Measurements from ENCODE around the gene ABI2. TPM values are rescaled to one million over a fixed set of nuclear protein-coding genes. Genes with fewer than 3 reads are reported as not detected.

The ABI2 gene
- polyA plus RNA-seq, 1 of the 3 experiments (the other 2 are of a cell fraction): 51.5 TPM

- WGBS (ENCODE audit: low lambda C conversion rate): 96% methylated on average over 3 of the region's 3 CpGs
- H3K9me3 ChIP-seq: no peaks in the 10 kb centered on the region
- H3K4me1 ChIP-seq (ENCODE audit: control insufficient read depth in 1 of 2, insufficient read depth in 2 of 2, low read depth in 1 of 2, low read length in 1 of 2): no peaks in the 10 kb centered on the region
- no peak for DNase-seq
- no peaks in the 10 kb centered on the region for H3K27me3 ChIP-seq (ENCODE audit: insufficient read depth)
- POLR2A ChIA-PET: no interaction called here
- H3K4me2 ChIP-seq: no peak overlapping the region
- H2AFZ ChIP-seq (ENCODE audit: low read depth): no peak overlapping the region
- no peaks in the 10 kb centered on the region for H3K79me2 ChIP-seq (ENCODE audit: insufficient read depth)
- H3K4me3 ChIP-seq (ENCODE audit: low read depth in 2 of 2, low read length in 1 of 2): no peak overlapping the region
- TF ChIP-seq EZH2phosphoT487 (IDR thresholded peaks at IDR 0.05; ENCODE audit: borderline replicate concordance, low read depth) (no peak), MXI1 (IDR thresholded peaks at IDR 0.05; ENCODE audit: low read depth, low read length) (no peak), RFX5 (IDR thresholded peaks at IDR 0.05; ENCODE audit: low read length) (no peak), SMC3 (IDR thresholded peaks at IDR 0.05; ENCODE audit: low read depth, low read length) (no peak), EP300 (IDR thresholded peaks at IDR 0.05; ENCODE audit: borderline replicate concordance in 1 of 2, low read depth in 1 of 2, low read length in 1 of 2) (no peak), TAF1 (IDR thresholded peaks at IDR 0.05; ENCODE audit: borderline replicate concordance, low read depth, low read length) (no peak), CHD2 (IDR thresholded peaks at IDR 0.05; ENCODE audit: low read length, partially characterized antibody) (no peak)
- TF ChIP-seq, protein P1, sequence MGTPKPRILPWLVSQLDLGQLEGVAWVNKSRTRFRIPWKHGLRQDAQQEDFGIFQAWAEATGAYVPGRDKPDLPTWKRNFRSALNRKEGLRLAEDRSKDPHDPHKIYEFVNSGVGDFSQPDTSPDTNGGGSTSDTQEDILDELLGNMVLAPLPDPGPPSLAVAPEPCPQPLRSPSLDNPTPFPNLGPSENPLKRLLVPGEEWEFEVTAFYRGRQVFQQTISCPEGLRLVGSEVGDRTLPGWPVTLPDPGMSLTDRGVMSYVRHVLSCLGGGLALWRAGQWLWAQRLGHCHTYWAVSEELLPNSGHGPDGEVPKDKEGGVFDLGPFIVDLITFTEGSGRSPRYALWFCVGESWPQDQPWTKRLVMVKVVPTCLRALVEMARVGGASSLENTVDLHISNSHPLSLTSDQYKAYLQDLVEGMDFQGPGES (IDR thresholded peaks at IDR 0.05; ENCODE audit: low read depth, low read length): no peak
- TF ChIP-seq, protein P2, sequence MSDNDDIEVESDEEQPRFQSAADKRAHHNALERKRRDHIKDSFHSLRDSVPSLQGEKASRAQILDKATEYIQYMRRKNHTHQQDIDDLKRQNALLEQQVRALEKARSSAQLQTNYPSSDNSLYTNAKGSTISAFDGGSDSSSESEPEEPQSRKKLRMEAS (IDR thresholded peaks at IDR 0.05; ENCODE audit: low read depth): no peak
- no peaks in the 10 kb centered on the region for H3K9me2 ChIP-seq
- H3F3A ChIP-seq (replicated peaks; ENCODE audit: insufficient read depth): peaks cover 4% of the 10 kb centered on the region
- no peaks in the 10 kb centered on the region for H4K20me1 ChIP-seq (ENCODE audit: insufficient read depth)
- peaks cover 0 to 7% of the 10 kb centered on the region in 2 experiments for H3K36me3 ChIP-seq (replicated peaks in 1 of 2; ENCODE audit: control insufficient read depth in 1 of 2, insufficient read depth in 2 of 2, low read length in 1 of 2)
- no peak overlapping the region for H3K9ac ChIP-seq
- CTCF ChIA-PET: interaction anchor here (1.0 kb wide), 1 partner anchor 15 kb away, joined by 3 read pairs; no protein-coding TSS in a partner anchor
- H3K27ac ChIP-seq (ENCODE audit: low read depth in 2 of 2, low read length in 1 of 2): no peak overlapping the region
Observed at GRCh38 chr2:203310688-203311436, 17.3 kb upstream of the ABI2 start.

DNA sequence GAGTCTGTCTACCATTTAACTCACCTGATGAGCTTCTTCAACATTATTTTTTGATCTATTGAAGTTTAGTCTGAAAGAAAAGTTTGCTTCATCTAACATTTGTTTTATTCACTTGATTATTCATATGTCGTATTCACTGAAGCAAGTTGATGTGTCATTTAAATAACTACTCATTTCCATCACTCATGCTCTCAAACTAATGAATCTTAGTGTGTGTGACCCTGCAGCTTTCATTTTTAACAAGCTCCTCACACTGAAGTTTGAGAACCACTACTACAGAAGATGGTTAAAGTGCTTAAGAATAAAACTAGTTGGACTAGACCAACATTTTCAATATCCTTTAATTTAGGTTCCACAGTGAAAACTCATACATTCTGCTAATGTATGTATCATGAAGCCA, 1.8 kb upstream of the ABI2 start:
- Histone ChIP-seq H3K4me1 (ENCODE audit: control insufficient read depth in 1 of 2, insufficient read depth in 2 of 2, low read depth in 1 of 2, low read length in 1 of 2) (peaks cover 0 to 6% of the 10 kb centered on the region in 2 experiments; a peak in 3 of 4 replicates), H3F3A (replicated peaks; ENCODE audit: insufficient read depth) (peaks cover 26% of the 10 kb centered on the region), H2AFZ (ENCODE audit: low read depth) (no peak overlapping the region), H4K20me1 (ENCODE audit: insufficient read depth) (peaks cover 18% of the 10 kb centered on the region), H3K79me2 (ENCODE audit: insufficient read depth) (peaks cover 31% of the 10 kb centered on the region), H3K9ac (no peak overlapping the region), H3K9me2 (no peaks in the 10 kb centered on the region), H3K36me3 (replicated peaks in 1 of 2; ENCODE audit: control insufficient read depth in 1 of 2, insufficient read depth in 2 of 2, low read length in 1 of 2) (peaks cover 0 to 4% of the 10 kb centered on the region in 2 experiments), H3K4me2 (no peak overlapping the region), H3K9me3 (no peaks in the 10 kb centered on the region), H3K27ac (ENCODE audit: low read depth in 2 of 2, low read length in 1 of 2) (no peak overlapping the region), H3K4me3 (ENCODE audit: low read depth in 2 of 2, low read length in 1 of 2) (no peak overlapping the region), H3K27me3 (ENCODE audit: insufficient read depth) (no peaks in the 10 kb centered on the region)
- WGBS (ENCODE audit: low lambda C conversion rate): 96% methylated on average over 1 of the region's 1 CpG
- POLR2A ChIA-PET: interaction anchor here (0.6 kb wide), 1 partner anchor 92 kb away, joined by 3 read pairs; no protein-coding TSS in a partner anchor
- DNase-seq: no peak
- CTCF ChIA-PET: interaction anchor here (0.8 kb wide), 1 partner anchor 16 kb away, joined by 3 read pairs; no protein-coding TSS in a partner anchor
- TF ChIP-seq TEAD4 (IDR thresholded peaks at IDR 0.05; ENCODE audit: borderline replicate concordance, insufficient read depth) (no peak), RAD21 (IDR thresholded peaks at IDR 0.05; ENCODE audit: low read length) (no peak), RFX5 (IDR thresholded peaks at IDR 0.05; ENCODE audit: low read length) (no peak), CTCF (IDR thresholded peaks at IDR 0.05) (no peak), JUND (IDR thresholded peaks at IDR 0.05) (no peak), MXI1 (IDR thresholded peaks at IDR 0.05; ENCODE audit: low read depth, low read length) (no peak), NFIC (IDR thresholded peaks at IDR 0.05; ENCODE audit: borderline replicate concordance) (no peak), GABPA (IDR thresholded peaks at IDR 0.05; ENCODE audit: low read depth) (no peak), EZH2phosphoT487 (IDR thresholded peaks at IDR 0.05; ENCODE audit: borderline replicate concordance, low read depth) (no peak), ELF1 (IDR thresholded peaks at IDR 0.05) (no peak), PBX3 (IDR thresholded peaks at IDR 0.05) (no peak), FOXM1 (IDR thresholded peaks at IDR 0.05; ENCODE audit: low read depth) (no peak)
- TF ChIP-seq, protein P2 (IDR thresholded peaks at IDR 0.05; ENCODE audit: low read depth): no peak
- TF ChIP-seq, protein P3, sequence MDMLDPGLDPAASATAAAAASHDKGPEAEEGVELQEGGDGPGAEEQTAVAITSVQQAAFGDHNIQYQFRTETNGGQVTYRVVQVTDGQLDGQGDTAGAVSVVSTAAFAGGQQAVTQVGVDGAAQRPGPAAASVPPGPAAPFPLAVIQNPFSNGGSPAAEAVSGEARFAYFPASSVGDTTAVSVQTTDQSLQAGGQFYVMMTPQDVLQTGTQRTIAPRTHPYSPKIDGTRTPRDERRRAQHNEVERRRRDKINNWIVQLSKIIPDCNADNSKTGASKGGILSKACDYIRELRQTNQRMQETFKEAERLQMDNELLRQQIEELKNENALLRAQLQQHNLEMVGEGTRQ (IDR thresholded peaks at IDR 0.05; ENCODE audit: borderline replicate concordance, low read depth, low read length): no peak
- TF ChIP-seq, protein P4, sequence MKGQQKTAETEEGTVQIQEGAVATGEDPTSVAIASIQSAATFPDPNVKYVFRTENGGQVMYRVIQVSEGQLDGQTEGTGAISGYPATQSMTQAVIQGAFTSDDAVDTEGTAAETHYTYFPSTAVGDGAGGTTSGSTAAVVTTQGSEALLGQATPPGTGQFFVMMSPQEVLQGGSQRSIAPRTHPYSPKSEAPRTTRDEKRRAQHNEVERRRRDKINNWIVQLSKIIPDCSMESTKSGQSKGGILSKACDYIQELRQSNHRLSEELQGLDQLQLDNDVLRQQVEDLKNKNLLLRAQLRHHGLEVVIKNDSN (IDR thresholded peaks at IDR 0.05; ENCODE audit: borderline replicate concordance, low read depth): no peak
